Stimulated activated CD8-positive, alpha-beta memory T cell treated with anti-CD3 and anti-CD28 coated beads, Interleukin-4, amount 100 ng/mL, for 48 hours (primary cell): ENCODE results near the gene RALGAPA2.

Experiments used
- DNase-seq: peaks from one replicate; pipeline ENCODE4 v3.0.0-alpha.2; 2020

RALGAPA2 gene

DNA sequence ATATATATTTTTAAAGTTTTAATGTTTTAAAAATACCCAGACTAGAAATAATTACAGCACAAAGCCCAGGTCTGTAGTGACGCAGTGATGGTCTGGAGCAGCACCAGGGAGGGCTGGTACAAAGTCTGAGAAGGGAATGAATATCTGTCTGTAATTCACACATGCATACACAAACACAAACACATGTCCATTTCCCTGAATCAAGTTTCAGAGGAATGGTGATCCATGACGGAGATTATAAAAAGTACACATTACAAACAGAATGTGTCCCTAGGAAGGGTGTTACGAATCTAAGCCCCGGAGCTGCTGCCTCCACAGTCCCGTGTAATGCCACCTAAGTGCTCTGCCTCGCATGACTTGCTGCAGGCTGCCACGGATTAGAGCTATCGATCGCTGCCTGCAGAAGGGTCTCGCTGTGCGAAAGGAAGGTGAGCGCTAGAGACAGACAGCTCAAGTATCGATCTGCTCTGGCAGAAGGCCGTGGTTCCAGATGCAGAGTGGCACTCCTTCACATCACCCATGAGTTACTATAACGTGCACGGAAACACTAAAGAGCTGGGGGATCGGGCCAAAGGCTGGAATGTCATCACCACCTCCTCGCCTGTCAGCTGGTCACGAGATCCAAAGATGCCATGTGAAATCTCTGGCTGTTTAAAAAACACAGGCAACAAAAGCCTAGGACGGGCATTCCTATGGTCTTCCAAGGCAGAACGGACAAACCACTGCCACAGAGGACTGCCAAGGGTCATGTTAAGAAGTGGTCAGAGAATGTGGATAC is 257.4 kb downstream of the RALGAPA2 start:
- DNase-seq: no peak

DNA sequence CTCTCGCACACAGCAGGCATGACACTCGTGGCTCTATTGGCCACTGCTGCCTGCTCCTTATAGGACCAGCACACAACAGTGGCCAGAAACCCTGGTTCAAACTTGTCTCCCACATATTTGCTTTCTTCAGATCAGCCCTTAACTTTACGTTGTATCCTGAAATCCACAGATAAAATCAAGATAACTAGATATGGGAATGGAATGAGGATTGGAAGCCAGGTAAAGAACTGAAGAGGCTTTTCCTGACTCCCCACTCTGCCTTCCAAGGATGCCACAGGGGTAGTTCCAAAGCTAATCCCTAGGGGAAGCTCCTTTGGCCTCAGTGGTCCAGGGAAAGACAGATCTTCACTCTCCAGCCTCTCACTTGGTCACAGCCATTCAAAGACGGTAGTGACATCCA is 258.1 kb downstream of the RALGAPA2 start:
- no peak for DNase-seq

DNA sequence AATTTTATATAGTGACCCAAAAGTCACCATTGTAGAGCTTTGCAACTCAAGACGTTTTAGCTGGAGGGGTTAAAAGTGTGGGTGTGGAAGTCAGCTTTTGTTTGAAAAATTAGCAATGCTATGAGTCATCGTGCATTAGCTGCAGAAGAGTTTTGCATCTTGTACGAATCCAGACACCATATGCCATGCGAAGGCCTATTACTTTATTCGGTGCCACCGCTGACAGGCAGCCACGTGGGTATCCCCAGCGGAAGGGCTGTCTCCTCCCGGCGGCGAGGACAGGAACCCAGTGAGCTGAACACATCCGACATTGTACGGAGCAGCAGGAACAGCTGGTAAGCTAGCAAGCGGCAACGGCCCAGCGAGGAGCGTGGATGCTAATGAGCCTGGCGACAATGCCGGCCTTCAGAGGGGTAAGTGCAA is 260.2 kb downstream of the RALGAPA2 start:
- peak; percentile 67 for DNase-seq

DNA sequence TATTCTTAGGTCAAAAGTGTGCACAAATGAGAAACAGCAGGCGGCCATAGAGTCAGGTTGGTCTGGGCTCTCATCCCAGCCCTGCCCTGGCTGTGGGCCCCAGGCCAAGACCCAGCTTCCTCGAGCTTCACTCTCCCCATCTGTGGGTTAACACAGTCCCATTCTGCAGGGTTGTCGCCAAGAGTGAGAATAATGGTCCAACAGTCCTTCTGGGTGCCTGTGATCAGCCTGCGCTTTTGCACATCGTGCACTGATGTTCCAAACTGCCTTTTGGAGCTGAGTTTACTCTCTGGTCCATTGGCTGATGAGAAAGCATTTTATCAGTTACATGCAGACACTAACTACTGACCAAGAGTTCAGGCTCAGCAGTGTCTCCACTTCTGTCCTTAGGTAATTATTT is 261.9 kb downstream of the RALGAPA2 start:
- no peak for DNase-seq

DNA sequence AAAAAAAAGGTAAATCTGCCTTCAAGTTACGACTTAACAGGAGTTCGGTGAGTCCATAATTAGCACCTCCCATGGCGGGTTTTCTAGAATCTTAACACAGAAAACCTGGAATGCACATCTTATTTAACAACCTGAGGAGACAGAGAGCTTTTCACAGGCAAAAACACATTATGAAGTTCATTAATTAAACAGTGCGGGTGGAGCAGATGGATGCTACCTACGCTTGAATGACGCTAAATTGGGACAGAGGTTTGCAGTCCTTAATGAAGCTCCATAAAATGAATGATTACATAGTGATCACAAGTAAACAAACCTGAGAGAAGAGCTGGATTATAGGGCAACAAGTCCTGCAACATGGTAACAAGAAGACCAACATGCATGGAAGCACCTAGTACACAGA is 263.6 kb downstream of the RALGAPA2 start:
- no peak for DNase-seq

DNA sequence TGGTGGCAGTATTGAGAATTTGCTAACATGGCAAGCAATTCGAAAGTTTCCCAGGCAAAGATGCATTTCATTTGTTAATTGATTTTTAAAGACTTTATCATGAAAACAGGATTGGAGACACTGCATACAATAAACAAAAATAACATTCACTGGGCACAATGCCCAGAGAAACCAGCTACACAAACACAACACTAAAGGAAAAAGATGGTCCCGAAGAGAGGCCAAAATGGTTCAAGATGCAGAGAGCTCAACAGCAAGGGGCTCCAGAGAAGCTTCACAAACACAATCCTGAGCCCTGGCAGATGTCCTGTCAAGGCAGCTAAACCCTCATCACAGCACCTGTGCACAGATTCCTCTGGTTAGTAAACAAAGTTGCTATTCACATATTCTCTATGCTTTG is 265.2 kb downstream of the RALGAPA2 start:
- DNase-seq: no peak

DNA sequence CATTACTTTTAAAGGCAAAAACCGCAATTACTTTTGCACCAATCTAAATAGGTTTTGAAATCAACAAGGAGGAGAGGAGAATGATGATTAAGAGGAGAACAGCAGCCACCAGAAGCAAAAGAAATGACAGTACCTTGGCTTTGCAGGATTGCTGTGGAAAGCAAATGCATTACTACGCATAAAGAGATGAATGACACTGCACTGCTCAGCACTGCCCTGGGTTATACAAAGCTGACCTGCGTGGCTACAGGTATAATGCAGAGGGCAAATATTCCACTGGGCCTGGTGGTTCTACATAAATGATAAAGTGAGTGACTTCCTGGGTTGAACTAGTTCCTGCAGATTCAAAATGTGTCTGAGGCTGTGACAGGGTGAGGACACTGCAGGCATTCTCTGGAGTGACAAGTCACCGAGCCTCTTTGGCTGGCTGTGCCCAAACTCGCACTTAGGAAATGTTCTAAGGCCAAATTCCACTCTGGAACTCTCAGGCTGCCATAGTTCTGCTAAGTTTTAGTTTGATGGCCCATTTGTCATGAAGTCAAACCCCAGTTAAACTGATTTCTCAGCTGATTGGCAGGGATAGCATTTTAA is 265.9 kb downstream of the RALGAPA2 start:
- DNase-seq: no peak

DNA sequence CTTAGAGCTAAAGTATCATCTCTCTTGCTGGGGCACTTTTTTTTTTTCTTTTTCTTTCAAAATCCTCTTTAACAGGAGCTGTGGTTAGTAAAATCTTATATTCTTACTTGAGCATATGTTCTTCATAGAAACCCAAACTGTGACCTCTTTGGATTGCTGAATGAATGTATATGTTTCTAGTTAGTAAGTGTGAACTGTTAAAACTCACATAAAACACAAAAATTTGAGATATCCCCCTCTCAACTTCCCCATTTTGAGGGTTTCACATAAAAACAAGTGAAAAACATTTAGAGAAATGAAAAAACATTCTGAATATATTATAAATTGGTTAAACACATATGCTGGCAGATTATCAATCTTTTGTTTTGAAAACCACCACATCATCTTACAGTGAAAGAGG is 266.4 kb downstream of the RALGAPA2 start:
- DNase-seq: no peak

DNA sequence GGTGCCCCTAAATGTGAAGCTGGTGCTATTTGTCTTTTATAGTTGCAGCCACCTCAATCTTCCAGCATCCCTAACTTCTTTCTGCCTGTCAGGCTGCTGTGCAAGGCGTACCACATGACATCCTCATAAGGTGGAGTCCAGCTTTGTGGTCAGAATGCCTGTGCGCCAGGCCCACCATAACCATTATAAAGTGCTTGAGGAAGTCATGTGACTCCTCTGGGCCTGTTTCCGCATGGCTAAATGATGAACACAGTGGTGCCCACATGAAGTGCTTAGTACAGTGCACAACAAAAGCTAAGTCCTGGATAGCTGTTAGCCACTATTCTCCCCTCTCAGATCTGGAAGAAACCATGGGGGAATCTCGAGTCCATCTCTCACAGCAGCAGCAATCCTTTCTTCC is 268.9 kb downstream of the RALGAPA2 start:
- no peak for DNase-seq

DNA sequence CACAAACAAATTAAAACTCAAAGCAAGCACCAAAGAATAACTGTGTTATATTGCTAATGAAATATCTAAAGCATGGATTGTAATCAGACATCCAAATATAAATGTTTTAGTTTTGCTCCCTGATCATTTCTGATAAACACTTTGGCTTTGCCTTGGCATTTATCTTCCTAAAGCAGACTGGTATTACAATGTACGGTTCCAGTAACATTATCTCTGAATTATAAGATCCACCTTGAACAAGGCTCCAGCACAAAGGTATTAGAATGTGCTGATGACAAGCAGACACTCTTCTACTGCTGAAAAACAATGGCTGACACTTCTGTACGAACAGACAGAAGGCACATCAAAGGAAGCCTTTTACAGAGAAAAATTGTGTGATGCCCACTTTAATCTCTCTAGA is 270.0 kb downstream of the RALGAPA2 start:
- DNase-seq: no peak

DNA sequence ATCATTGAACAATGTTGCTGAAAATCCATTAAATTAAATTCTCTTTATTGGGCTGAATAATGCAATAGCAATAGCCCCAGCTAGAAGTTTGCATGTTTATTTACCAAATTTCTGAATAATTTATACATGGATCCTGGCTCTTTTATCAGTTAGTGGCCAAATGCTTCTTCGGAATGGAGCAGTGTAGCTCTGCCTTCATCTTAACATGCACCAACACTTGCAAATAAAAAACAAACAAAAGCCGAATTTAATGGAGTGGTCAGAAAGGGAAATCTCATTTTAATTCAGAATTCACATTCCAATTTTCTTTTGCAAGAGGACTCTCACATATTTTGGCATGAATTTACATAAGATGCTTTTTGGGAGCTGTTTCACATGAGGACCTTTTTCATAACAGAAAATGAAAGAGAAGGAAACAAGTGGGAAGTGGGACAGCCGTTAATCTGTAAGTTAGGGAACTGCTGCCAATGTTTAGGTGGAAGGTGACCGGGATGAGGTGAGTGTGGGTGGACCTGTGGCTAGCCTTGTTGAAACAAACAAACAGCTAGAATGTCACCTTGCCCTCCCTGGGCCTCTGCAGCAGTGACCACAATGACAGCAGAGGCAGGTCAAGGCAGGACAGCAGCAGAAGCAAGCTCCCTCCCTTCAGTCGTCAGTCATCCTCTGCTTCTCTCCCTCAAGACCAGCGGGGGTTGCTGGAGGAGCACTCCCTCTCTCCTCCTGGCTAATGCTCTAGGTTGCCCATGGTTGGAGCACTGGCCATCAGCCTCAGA is 271.4 kb downstream of the RALGAPA2 start:
- no peak for DNase-seq

DNA sequence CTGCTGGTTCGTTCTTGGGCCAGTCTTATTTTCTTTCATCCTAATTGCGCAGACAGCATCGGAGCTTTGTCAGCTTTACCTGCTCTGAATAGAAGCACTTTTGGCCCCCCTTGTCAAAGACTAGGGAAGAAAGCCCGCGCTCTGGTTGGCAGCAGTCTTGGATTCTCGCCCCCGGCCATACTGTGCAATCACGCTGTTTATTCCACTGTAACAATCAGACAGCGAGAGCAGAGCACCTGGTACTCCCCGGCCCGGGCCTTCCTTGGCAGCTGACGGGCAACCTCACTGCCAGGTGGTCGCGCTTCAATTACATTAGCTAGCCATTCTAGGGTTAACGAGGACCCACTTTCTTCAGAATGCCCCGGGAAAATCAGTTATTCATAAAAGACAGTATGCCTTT is 272.0 kb downstream of the RALGAPA2 start:
- no peak for DNase-seq

DNA sequence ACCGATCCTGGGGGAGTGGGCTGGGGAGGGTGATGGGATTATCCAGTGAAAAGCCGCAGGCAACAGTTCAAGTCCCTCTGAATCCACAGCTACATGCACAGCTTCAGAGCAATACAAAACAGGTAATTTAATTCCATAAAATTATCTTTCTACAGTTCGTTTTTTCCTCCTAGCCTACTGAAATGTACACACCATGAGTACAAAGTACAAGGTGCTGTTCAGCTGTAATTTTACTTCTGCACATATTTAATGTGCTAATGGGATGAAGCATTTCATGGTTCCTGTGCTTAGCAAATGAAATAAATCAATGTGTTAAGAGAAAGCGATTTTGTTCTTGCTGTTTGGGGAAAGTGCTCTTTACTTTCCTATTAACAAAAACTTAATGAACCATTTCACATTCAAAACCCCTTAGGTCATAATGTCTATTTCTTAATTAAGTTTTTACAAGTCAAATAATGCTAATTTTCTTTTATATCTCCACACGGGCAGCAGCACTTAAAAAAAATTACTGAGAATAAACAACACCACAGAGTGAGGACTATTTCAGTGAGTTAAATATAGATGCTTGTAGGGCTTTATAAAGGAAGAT is 272.7 kb downstream of the RALGAPA2 start:
- no peak for DNase-seq

DNA sequence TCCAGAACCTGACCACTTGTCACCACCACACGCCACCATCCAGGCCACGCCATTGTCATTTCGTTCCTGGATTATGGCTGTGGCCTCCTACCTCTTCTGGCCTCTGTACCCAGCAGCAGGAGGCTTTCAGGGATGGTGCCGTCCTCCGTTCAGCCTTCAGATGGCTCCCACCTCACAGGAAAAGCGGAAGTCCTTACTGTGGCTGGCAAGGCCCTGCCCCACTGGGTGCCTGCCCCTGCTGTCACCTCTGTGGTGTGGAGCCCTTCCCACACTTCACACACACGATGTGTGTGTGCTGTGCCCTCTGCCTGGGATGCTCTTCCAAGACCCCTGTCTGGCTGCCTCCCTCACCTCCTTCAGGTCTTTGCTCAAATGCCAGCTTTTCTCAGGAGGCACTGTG is 275.1 kb downstream of the RALGAPA2 start:
- DNase-seq: no peak

DNA sequence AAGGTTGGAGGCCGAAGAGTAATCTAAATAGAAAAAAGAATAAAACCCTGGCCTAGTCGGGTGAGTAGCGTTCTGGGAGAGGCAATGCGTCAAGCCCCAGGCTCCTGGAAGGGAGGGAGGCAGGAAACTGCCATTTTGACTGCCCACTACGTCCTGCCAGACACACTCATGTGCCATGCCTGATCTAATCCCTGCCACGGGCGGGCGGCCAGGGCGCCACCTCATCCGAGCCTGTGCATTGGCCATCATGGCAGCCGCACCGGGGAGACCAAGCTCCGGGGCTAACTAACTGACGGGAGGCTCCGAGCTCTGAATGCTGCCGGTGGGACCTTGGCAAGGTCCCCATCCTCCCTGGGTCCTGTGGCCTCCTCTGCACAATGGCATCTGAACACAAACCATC is 275.8 kb downstream of the RALGAPA2 start:
- DNase-seq: no peak

DNA sequence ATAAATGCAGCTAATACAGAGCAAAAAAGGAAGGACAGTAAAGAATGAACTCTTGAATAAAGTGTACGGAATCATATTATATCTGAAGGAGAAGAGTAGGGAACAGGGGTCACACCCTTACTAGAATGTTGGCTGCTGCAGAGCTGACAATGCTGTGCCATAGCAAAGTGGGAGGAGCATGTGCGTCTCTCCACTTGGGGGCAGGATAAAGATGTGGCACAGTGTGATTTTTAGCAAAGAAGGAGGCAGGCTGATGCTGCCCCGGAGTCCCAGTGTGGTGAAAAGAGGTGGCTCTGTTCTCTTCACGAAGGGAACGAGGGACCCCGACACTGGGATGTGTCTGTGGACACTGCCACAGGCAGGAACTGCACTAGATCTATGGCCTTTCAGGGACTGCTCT is 277.0 kb downstream of the RALGAPA2 start:
- DNase-seq: no peak

DNA sequence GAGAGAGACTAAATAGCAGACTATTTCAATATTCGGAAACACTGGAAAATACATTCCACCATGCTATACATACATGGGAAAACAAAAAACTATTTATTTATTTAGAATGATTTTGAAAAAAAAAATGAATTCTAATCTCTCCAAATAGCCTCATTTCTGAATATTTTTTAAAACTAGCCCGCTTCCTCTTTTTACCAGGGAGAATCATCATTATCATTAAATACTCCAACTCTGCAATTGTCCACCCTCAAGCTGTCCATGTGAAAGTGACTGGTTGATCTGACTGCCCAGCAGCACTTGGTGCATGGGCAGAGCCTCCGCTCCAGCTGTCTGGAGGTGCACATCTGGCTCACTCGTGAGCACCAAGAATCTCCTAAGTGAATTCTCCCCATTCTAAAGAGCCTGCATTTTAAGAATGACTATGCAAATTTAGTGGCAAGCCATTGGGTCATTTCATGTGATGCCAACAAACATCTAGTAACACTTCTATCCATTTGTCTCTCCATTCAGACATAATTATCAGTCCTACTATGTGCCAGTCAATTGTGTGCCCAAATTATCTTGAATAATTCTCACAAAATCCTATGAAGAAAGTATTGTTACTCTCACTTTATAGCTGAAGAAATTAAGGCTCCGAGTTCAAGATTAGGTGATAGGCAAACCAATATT is 279.7 kb downstream of the RALGAPA2 start:
- DNase-seq: no peak

DNA sequence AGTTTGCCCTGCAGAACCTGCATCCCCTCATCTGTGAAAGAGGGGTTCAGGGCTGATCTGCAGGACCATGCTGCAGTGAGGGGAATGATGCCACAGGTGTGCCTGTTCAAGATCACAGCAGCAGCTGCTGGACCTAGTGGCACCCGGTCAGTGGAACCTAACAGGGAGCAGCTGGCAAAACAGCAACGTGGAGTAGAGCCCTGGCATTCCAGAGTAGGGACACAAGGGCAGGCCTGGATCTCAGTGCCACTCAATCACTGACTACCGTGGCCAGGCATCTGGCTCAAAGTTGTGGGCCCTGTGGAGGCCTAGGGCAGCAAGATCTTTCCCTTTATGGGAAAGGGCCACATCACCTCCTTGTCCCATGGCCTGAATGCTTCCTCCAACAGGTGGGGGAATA is 282.4 kb downstream of the RALGAPA2 start:
- no peak for DNase-seq

DNA sequence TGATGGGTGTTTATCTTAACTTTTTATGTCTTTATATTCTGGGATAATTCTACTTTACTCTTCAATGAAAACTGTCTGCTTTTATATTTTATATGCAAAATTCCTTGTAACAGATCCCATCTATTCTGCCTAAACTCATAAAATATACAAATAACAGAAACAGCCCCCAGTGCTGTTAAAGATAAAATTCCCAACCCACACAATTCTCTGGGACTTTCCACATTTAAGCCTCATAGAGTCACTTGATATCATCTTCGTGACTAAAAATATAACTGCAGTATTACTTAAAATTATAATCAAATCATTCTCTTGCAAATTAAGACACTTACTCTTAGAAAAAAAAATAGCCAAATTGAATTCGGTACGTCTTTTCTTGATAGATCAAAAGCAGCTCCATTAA is 284.4 kb downstream of the RALGAPA2 start:
- no peak for DNase-seq

DNA sequence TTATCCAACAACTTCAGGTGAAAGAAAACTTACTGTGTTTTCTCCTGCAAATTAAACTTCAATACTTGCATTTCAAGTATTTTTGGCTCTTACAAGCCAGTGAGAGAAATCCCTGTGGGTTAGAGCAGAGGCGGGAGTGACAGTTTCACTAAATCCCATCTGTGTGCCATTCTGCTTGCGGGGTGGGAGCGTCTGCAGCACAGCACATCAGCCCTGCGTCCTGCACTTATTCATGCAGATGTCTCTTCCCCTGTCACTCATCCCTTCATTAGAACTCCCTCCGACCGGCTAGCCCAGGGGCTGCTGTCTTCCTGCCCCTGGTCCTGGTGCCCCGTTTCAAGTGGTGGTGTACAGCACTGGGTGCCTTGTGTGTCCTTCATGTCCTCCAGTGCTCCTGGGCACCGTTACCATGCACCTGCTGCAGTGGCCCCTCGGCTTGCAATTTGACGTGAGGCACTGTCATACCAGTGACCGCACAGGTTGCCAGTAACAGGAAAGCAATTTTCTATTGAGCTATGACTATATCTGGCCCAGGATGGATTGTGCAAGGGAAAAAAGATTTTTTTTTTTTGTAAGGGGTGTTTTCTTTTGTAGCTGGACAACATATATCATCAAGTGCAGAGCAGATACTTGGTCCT is 285.1 kb downstream of the RALGAPA2 start:
- DNase-seq: no peak

DNA sequence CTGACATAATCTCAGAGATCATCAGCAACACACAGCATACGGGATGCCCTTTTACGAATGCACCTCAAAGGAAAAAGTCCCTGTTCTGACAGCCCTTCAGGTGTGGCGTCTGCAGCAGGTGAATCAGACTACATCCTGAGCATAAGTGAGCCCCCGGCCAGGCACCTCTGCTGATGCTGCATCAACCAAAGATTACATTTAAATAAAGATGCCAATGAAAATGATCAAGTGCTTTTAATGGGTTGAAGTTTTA is 285.9 kb downstream of the RALGAPA2 start:
- DNase-seq: no peak

DNA sequence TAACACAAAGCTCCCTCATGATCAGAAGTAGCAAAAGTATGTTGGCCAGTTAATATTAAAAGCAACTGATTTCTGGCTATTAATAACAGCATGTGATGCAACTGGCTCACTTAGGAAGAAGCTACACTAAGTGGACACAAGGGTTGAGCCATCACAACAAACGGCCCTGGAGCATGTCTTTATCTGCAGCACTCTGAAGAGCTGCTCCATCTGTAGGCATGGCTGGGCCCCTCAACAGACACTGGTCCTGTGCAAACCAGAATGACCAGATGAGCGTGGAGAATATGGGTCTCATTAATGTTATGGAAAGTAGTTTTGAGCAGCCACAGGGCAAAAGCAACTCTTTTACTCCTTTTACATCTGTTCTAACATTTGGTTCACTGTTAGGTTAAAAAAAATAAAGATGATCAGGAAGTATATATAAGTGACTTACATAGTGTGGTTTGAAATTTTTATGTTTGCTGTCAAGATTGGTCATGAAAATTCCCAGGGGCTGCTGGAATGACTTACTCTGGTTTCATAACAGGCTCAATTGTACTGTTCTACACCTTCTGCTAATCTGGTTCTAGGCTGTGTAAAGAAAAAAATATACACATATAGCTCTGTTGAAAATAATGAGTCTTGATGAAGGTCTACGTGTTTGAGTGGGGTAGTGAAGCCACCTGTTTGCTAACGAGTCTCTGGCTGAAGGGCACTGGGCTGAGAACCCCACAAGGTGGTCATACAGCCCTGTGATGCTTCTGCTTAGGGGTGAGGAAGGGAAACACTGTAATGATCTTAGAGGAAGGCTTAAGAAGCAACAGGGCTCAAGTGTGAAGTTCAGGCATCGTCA is 286.4 kb downstream of the RALGAPA2 start:
- no peak for DNase-seq
